Measurements from ENCODE around the gene CMSS1.

CMSS1 gene

GRCh38 chr3:100069472-100069871, 251.8 kb downstream of the CMSS1 start:
- no peak for DNase-seq

- DNase-seq, result peak; percentile 62
These were observed 254.8 kb downstream of the CMSS1 start for GRCh38 chr3:100072326-100073048.

GRCh38 chr3:100073049-100073713, 255.5 kb downstream of the CMSS1 start:
- peak; percentile 16 for DNase-seq

- peak; percentile 49 for DNase-seq
These were observed 256.1 kb downstream of the CMSS1 start for GRCh38 chr3:100073714-100074307.

- no peak for DNase-seq
These were observed 257.5 kb downstream of the CMSS1 start for GRCh38 chr3:100075196-100075595.

GRCh38 chr3:100075851-100076730, 258.4 kb downstream of the CMSS1 start:
- DNase-seq, result no peak

- no peak for DNase-seq
These were observed 259.3 kb downstream of the CMSS1 start for GRCh38 chr3:100076731-100077529.

GRCh38 chr3:100079328-100079727, 261.7 kb downstream of the CMSS1 start:
- DNase-seq, result no peak

- no peak for DNase-seq
These were observed 262.9 kb downstream of the CMSS1 start for GRCh38 chr3:100080573-100080972.

GRCh38 chr3:100081311-100081710, 263.6 kb downstream of the CMSS1 start:
- DNase-seq, result no peak

GRCh38 chr3:100081986-100082692, 264.5 kb downstream of the CMSS1 start:
- no peak for DNase-seq

- DNase-seq, result no peak
These were observed 265.1 kb downstream of the CMSS1 start for GRCh38 chr3:100082714-100083113.

- DNase-seq, result no peak
These were observed 265.5 kb downstream of the CMSS1 start for GRCh38 chr3:100083209-100083608.

- DNase-seq, result peak; percentile 74
These were observed 266.6 kb downstream of the CMSS1 start for GRCh38 chr3:100084100-100084806.

GRCh38 chr3:100086401-100086800, 268.7 kb downstream of the CMSS1 start:
- DNase-seq, result no peak

GRCh38 chr3:100087198-100087597, 269.5 kb downstream of the CMSS1 start:
- DNase-seq, result peak; percentile 40

- DNase-seq, result no peak
These were observed 271.2 kb downstream of the CMSS1 start for GRCh38 chr3:100088735-100089368.

- DNase-seq, result peak; percentile 55
These were observed 272.4 kb downstream of the CMSS1 start for GRCh38 chr3:100089812-100090668.

- DNase-seq, result no peak
These were observed 273.0 kb downstream of the CMSS1 start for GRCh38 chr3:100090669-100091005.

GRCh38 chr3:100093831-100094230, 276.2 kb downstream of the CMSS1 start:
- no peak for DNase-seq
